Ascending aorta (tissue), 2 donors: ENCODE data around the gene HSFX3. TPM values are rescaled to one million over a fixed set of nuclear protein-coding genes. Genes with fewer than 3 reads are reported as not detected.
"Not testable (repeated sequence)": the region's sequence is repeated elsewhere in the genome, so short reads cannot be mapped to it uniquely, and the experiment has no call there.

Experiments used
- DNase-seq, 2 donors: peaks; one replicate each; pipeline ENCODE4 v3.0.0-alpha.2; 2019; ENCODE audit warnings: low spot score in 2 of 2
- H3K27ac ChIP-seq, 2 donors: fragments of 200-600 bp; sonication (generic); one replicate each; pipeline ENCODE4 v1.5.1; 2016 to 2017; ENCODE audit warnings: mild to moderate bottlenecking in 1 of 2
- H3K27me3 ChIP-seq: fragments of 200-600 bp; sonication (generic); one replicate; pipeline ENCODE4 v1.5.1; 2017
- H3K36me3 ChIP-seq, 2 donors: fragments of 200-600 bp; sonication (generic); one replicate each; pipeline ENCODE4 v1.5.1; 2016
- H3K4me1 ChIP-seq, 2 donors: fragments of 200-600 bp; sonication (generic); one replicate each; pipeline ENCODE4 v1.5.1; 2016 to 2017; ENCODE audit warnings: mild to moderate bottlenecking in 1 of 2
- H3K4me3 ChIP-seq, 2 donors: fragments of 200-600 bp; sonication (generic); one replicate each; pipeline ENCODE4 v1.5.1; 2016 to 2017; ENCODE audit warnings: mild to moderate bottlenecking in 1 of 2
- H3K9me3 ChIP-seq, 2 donors: fragments of 200-600 bp; sonication (generic); one replicate each; pipeline ENCODE4 v1.5.1; 2016
- CTCF ChIP-seq, 3 experiments: fragments of 200-600 bp in 2 of 3; fragments of 450-650 bp in 1 of 3; sonication (generic) in 2 of 3; IDR thresholded peaks; one replicate each; pipeline ENCODE4 v1.5.1; 2016 to 2019; ENCODE audit warnings: antibody characterized with exemption in 3 of 3, mild to moderate bottlenecking in 1 of 3, moderate library complexity in 1 of 3
- intact Hi-C: fragments of 100-400 bp; cut with DNase I; formaldehyde crosslinking; loops from one replicate; pipeline ENCODE4 v1.15.1; 2023
- total RNA-seq: library from RNA; depleted of rRNA; stranded (reverse); fragments of >200 nt; gene quantifications from one replicate; pipeline ENCODE4 v1.1.0, GENCODE V29; 2016

Gene HSFX3
- total RNA-seq, 1 donor from 2014 or later, result not detected

- intact Hi-C loops, result no loop called here
Observed at GRCh38 chrX:149570668-149571067, 20.9 kb upstream of the HSFX3 start.

GRCh38 chrX:149569770-149570169 is 20.0 kb upstream of the HSFX3 start:
- Histone ChIP-seq H3K9me3 (no peaks in the 10 kb centered on the region), H3K4me1 (peaks cover 0 to 6% of the 10 kb centered on the region in 2 donors), H3K27me3 (no peaks in the 10 kb centered on the region), H3K27ac (no peak overlapping the region), H3K36me3 (no peaks in the 10 kb centered on the region), H3K4me3 (no peak overlapping the region)
- DNase-seq, result no peak
- TF ChIP-seq CTCF (IDR thresholded peaks at IDR 0.05), result no peak
- intact Hi-C loops, result no loop called here

More at GRCh38 chrX:149570668-149571067, 20.9 kb upstream of the HSFX3 start:
- Histone ChIP-seq H3K27ac (no peak overlapping the region), H3K27me3 (no peaks in the 10 kb centered on the region), H3K36me3 (no peaks in the 10 kb centered on the region), H3K4me3 (no peak overlapping the region), H3K9me3 (no peaks in the 10 kb centered on the region), H3K4me1 (peaks cover 0 to 6% of the 10 kb centered on the region in 2 donors)
- TF ChIP-seq CTCF (IDR thresholded peaks at IDR 0.05), result no peak
- no peak for DNase-seq

DNA sequence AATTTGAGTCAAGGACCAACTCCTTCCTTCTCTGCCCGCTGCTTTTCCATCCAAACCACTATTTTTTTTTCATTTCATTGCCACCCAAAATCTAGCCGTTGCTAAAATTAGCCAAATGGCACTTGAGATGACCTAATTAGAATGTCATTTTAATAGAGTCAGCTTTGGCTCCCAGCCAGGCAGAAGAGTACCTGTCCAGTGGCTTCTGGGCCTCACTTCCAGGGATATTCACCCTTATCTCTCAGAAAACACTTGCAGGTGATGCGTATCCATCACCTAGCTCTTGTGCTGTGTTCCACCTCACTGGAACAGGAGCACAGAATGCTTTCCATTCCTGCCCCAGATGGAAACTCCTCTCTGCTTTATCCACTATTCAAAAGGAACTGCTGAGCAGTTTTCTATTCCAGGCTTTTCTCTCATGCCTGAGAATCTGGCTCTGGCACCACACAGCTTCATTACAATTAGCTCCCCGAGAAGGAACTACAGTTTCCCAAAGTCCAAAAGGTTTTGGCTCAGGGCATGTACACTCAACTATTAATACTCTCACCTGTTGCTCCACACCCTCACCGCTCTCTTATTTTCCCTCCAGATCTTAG is 19.1 kb upstream of the HSFX3 start:
- H3K4me1 ChIP-seq, result peaks cover 0 to 6% of the 10 kb centered on the region in 2 donors
- intact Hi-C loops, result no loop called here
- no peak overlapping the region for H3K4me3 ChIP-seq
- H3K36me3 ChIP-seq, result no peaks in the 10 kb centered on the region
- no peak for TF ChIP-seq CTCF (IDR thresholded peaks at IDR 0.05)
- H3K27me3 ChIP-seq, result no peaks in the 10 kb centered on the region
- H3K27ac ChIP-seq, result peak overlapping the region in 1 of 2 donors; percentile 52
- no peaks in the 10 kb centered on the region for H3K9me3 ChIP-seq
- DNase-seq, result no peak

GRCh38 chrX:149567621-149568417 is 18.1 kb upstream of the HSFX3 start:
- H3K4me3 ChIP-seq, result no peak overlapping the region
- DNase-seq, result no peak
- no peaks in the 10 kb centered on the region for H3K36me3 ChIP-seq
- TF ChIP-seq CTCF (IDR thresholded peaks at IDR 0.05), result no peak
- H3K4me1 ChIP-seq, result peaks cover 0 to 6% of the 10 kb centered on the region in 2 donors
- H3K9me3 ChIP-seq, result no peaks in the 10 kb centered on the region
- H3K27me3 ChIP-seq, result no peaks in the 10 kb centered on the region
- intact Hi-C loops, result no loop called here
- peak overlapping the region in 1 of 2 donors; percentile 52 for H3K27ac ChIP-seq

DNA sequence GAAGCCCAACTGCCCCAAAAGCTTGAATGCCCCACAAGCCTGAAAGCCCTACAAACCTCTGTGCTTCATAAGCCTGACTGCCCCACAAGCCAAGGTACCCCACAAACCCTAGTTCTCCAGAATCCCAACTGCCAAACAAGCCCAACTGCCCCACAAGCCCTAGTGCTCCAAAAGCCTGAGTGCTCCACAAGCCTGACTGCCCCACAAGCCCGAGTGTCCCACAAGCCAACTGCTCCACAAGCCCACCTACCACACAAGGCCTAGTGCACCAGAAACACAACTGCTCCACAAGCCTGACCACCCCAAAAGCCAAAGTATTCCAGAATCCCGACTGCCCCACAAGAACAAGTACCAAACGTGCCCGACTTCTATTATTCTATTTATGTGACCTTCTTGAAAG is 13.6 kb upstream of the HSFX3 start:
- peaks cover 0 to 3% of the 10 kb centered on the region in 2 donors for H3K4me1 ChIP-seq
- no peaks in the 10 kb centered on the region for H3K9me3 ChIP-seq
- no peak overlapping the region for H3K4me3 ChIP-seq
- H3K27ac ChIP-seq, result no peak overlapping the region
- no peak for DNase-seq
- H3K36me3 ChIP-seq, result no peaks in the 10 kb centered on the region
- no peak for TF ChIP-seq CTCF (IDR thresholded peaks at IDR 0.05)
- intact Hi-C loops, result no loop called here
- no peaks in the 10 kb centered on the region for H3K27me3 ChIP-seq

- H3K27ac ChIP-seq, H3K4me1 ChIP-seq, H3K9me3 ChIP-seq, DNase-seq, intact Hi-C loops, H3K27me3 ChIP-seq, H3K36me3 ChIP-seq, H3K4me3 ChIP-seq: not testable (repeated sequence)
Observed at GRCh38 chrX:149555251-149555650, 5.5 kb upstream of the HSFX3 start.

DNA sequence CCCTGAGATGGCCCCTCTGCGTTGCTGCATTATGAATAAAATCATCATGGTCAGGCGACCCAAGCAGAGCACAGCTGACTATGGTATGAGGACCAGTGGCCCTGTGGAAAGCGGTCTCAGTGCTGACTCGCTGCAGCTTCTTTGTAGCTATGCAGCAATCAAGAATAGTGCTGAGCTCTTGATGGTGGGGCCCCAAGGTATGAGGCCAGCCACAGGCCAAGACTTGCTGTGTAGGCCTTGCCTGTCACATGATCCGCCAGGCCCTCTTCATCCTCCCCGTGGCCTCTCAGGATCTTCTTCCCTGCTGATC is 2.2 kb upstream of the HSFX3 start:
- H3K36me3 ChIP-seq, H3K4me3 ChIP-seq, H3K27ac ChIP-seq, H3K4me1 ChIP-seq, H3K9me3 ChIP-seq, intact Hi-C loops, DNase-seq, H3K27me3 ChIP-seq: not testable (repeated sequence)

- DNase-seq, H3K27me3 ChIP-seq, H3K4me3 ChIP-seq, H3K36me3 ChIP-seq, H3K4me1 ChIP-seq, intact Hi-C loops, H3K27ac ChIP-seq, H3K9me3 ChIP-seq: not testable (repeated sequence)
Observed at GRCh38 chrX:149551245-149551938, 1.7 kb upstream of the HSFX3 start.

- H3K36me3 ChIP-seq, DNase-seq, intact Hi-C loops, H3K9me3 ChIP-seq, H3K4me3 ChIP-seq, H3K27me3 ChIP-seq, H3K27ac ChIP-seq, H3K4me1 ChIP-seq: not testable (repeated sequence)
Observed at GRCh38 chrX:149550454-149550853, 730 bp upstream of the HSFX3 start.
